Fibroblast of mammary gland (primary cell): ENCODE results near the gene ELMO2.

Source experiments
- DNase-seq: peaks from one replicate; pipeline ENCODE4 v3.0.0-alpha.2; 2010; ENCODE audit warnings: low read depth
- H3K4me3 ChIP-seq: 2 replicates; pipeline ENCODE4 v1.5.1; 2011; ENCODE audit warnings: low read depth, mild to moderate bottlenecking, low read length, moderate library complexity; ENCODE audit not compliant: control insufficient read depth
- CTCF ChIP-seq: conservative IDR thresholded peaks from 2 replicates; pipeline ENCODE4 v1.5.1; 2011; ENCODE audit warnings: low read depth, low read length, inconsistent platforms; ENCODE audit not compliant: control insufficient read depth, insufficient read depth

The ELMO2 gene

GRCh38 chr20:46336735-46337134 is 69.7 kb downstream of the ELMO2 start:
- TF ChIP-seq CTCF = no peak
- H3K4me3 ChIP-seq = no peak overlapping the region
- no peak for DNase-seq

GRCh38 chr20:46334303-46334904 is 72.0 kb downstream of the ELMO2 start:
- no peak for TF ChIP-seq CTCF
- no peak overlapping the region for H3K4me3 ChIP-seq

GRCh38 chr20:46333161-46333991 is 73.0 kb downstream of the ELMO2 start:
- no peak for DNase-seq
- no peak overlapping the region for H3K4me3 ChIP-seq
- no peak for TF ChIP-seq CTCF

More at GRCh38 chr20:46334303-46334904, 72.0 kb downstream of the ELMO2 start:
- DNase-seq = no peak

- no peak for TF ChIP-seq CTCF
- DNase-seq = no peak
- H3K4me3 ChIP-seq = no peak overlapping the region
Measured at GRCh38 chr20:46332373-46333160, 73.8 kb downstream of the ELMO2 start.

GRCh38 chr20:46331611-46332361 is 74.6 kb downstream of the ELMO2 start:
- no peak overlapping the region for H3K4me3 ChIP-seq
- DNase-seq = no peak
- TF ChIP-seq CTCF = no peak

GRCh38 chr20:46330831-46331371 is 75.5 kb downstream of the ELMO2 start:
- DNase-seq = no peak
- H3K4me3 ChIP-seq = no peak overlapping the region
- TF ChIP-seq CTCF = no peak
